B cell (primary cell): Measurements from ENCODE around the gene PLA2G4F.

Experiments
- CTCF ChIP-seq: fragments of 200-600 bp; IDR thresholded peaks from one replicate; pipeline ENCODE4 v1.8.0; 2022; ENCODE audit warnings: antibody characterized with exemption, mild to moderate bottlenecking
- EZH2 ChIP-seq: IDR thresholded peaks from 2 replicates; pipeline ENCODE4 v1.6.1; 2012; ENCODE audit warnings: borderline replicate concordance, low read depth, mild to moderate bottlenecking, moderate library complexity, low read length; ENCODE audit not compliant: insufficient read depth, poor library complexity, severe bottlenecking

GRCh38 chr15:42131826-42132806 is 24.3 kb downstream of the PLA2G4F start:
- no peak for TF ChIP-seq CTCF
- no peak for TF ChIP-seq EZH2
